Cardiac fibroblast (primary cell): ENCODE measurements around the gene TNK2.

Experiments used
- DNase-seq, 2 donors: peaks; one replicate each; pipeline versions ENCODE4 v3.0.0 to v3.0.0-alpha.2; 2010; ENCODE audit warnings: low read depth in 2 of 2
- H3K4me3 ChIP-seq, 2 donors: replicated peaks in 1 of 2; 1 replicate in 1 of 2; 2 replicates in 1 of 2; pipeline ENCODE4 v1.5.1; 2011; ENCODE audit warnings: low read depth in 2 of 2, low read length in 2 of 2, mild to moderate bottlenecking in 2 of 2, moderate library complexity in 1 of 2
- CTCF ChIP-seq: IDR thresholded peaks from one replicate; pipeline ENCODE4 v1.5.1; 2011; ENCODE audit warnings: low read depth, mild to moderate bottlenecking, low read length, inconsistent platforms

The TNK2 gene

GRCh38 chr3:195838714-195839113 is 69.6 kb downstream of the TNK2 start:
- DNase-seq = no peak
- H3K4me3 ChIP-seq = no peak overlapping the region
- TF ChIP-seq CTCF = no peak

DNA sequence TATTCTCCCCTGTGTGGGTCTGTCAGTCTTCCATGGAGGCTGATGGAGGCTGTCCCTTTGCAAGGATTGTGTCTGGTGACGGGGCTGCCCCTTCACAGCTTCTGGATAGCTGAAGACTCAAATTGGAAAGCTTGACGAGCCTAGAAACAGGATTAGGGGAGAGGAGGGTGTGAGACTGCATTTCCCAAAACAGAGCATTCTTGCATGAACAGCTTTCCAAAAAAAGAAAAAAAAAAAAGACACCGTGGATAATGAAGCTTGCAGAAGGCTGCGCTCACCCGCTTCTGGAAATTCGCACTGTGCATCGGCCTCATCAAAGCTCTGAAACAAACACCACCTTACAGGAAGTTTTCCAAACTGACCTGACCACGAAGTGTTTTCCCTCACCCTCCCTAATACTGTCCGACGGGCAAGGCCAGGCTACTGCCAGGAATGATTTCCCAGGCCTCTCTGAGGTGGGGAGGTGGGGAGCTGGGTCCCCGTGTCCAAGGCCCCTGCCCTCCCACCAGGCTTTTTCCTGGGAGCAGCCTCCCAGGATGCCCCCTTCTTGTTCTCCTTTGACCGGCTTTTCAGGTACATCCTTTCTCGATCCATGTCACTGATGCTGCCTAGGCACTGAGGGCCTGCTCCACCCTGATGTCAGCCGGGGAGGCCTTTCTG is 71.7 kb downstream of the TNK2 start:
- no peak for TF ChIP-seq CTCF
- no peak overlapping the region for H3K4me3 ChIP-seq
- DNase-seq = no peak

DNA sequence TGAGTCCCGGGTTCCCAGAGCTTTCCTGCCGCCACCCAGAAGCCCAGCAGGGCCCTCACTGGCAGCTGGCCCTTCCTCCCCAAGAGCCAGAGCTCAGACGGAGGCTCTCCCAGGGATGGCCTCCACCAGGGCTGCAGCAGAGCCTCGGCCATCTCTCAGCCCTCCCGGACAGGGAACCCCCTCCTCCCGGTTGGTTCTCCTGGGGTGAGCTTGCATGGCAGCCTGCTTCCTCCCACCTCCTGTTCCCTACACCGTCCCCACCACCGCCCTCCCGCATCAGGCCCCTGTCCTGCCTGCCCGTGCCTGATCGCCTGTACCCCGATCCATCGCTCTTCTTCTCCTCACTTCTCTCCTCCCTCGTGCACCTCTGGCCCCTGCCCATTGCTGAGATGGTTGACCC is 72.6 kb downstream of the TNK2 start:
- no peak for TF ChIP-seq CTCF
- no peak for DNase-seq

DNA sequence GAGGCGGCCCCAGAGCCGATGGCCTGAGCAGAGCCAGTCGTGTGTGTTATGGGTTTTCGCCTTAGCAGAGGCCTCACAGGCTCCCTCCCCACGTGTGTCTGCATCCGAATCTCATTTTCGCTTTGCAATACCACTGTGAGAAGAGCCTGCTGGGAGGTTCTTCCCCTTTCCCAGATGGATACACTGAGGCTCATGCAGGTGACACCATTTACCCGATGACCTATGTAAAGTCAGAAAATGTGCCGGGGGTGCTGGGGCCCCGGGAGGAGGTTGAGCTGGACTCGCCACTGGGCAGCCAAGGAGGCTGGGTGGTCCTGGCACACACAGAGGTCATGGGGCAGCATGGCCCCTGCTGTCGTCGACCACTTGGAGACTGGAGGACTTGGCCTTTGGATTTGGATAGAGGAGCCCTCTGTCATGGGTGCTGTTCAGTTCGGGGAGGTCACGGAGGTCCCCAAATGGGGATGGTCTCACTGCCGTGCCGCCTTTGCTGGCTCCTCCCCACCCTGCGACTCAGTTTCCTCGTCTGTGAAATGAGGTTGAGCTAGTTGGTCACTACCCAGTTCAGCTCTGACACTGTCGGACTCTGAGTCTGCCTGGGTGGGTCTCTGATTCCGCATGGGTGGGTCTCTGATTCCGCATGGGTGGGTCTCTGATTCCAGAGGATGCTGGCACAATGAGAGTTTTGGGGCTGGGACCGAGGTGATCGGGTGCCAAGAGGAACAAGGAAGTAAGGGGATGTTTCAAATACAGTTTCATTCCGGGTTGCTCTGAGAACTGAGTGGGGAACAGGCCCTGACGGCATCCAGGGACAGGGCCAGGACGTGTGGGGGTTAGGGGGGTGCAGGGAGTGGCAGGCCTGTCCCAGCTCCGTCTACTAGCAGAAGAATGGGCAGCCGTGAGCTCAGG is 73.4 kb downstream of the TNK2 start:
- DNase-seq = no peak
- no peak for TF ChIP-seq CTCF
- no peak overlapping the region for H3K4me3 ChIP-seq

More for the DNA sequence above, 72.6 kb downstream of the TNK2 start:
- H3K4me3 ChIP-seq = no peak overlapping the region

GRCh38 chr3:195829897-195830254 is 78.5 kb downstream of the TNK2 start:
- no peak for TF ChIP-seq CTCF
- no peak for DNase-seq
- H3K4me3 ChIP-seq = no peak overlapping the region

DNA sequence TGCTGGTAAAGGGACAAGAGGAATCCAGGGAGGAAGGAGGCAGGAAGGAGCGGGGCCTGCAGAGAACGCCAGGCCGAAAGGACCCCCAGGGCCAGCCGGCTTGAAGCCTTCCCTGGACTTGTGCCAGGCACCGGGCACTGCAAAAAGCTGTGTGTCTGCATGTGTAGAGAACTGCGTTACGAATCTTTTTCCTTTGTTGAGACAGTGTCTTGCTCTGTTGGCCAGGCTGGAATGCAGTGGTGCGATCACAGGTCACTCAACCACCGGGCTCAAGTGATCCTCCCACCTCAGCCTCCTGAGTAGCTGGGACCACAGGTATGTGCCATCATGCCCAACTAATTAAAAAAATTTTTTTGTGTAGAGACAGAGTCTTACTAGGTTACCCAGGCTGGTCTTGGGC is 79.6 kb downstream of the TNK2 start:
- no peak overlapping the region for H3K4me3 ChIP-seq
- DNase-seq = no peak
- TF ChIP-seq CTCF = no peak
